HCT116 (cell line): Measurements from ENCODE around the gene CHML.

Experiments used
- CEBPB ChIP-seq: IDR thresholded peaks from 2 replicates; pipeline ENCODE4 v1.6.1; 2012; ENCODE audit warnings: low read depth
- EZH2 ChIP-seq: fragments of 200-600 bp; sonication (generic); IDR thresholded peaks from 2 replicates; pipeline ENCODE4 v1.6.1; 2017; ENCODE audit warnings: antibody characterized with exemption, mixed run types
- EZH2phosphoT487 ChIP-seq: fragments of 200-600 bp; IDR thresholded peaks from 2 replicates; pipeline ENCODE4 v1.6.1; 2018; ENCODE audit warnings: antibody characterized with exemption, borderline replicate concordance
- FOSL1 ChIP-seq: IDR thresholded peaks from 2 replicates; pipeline ENCODE4 v1.6.1; 2012; ENCODE audit warnings: low read depth
- POLR2A ChIP-seq: IDR thresholded peaks from 2 replicates; pipeline ENCODE4 v1.7.0; 2011; ENCODE audit warnings: borderline replicate concordance; ENCODE audit not compliant: insufficient read depth, insufficient read length; ENCODE audit errors: extremely low read depth
- POLR2AphosphoS5 ChIP-seq: IDR thresholded peaks from 2 replicates; pipeline ENCODE4 v1.6.1; 2011; ENCODE audit warnings: mild to moderate bottlenecking, low read depth, low read length, moderate library complexity
- SP1 ChIP-seq: IDR thresholded peaks from 2 replicates; pipeline ENCODE4 v1.6.1; 2012; ENCODE audit warnings: low read depth
- TF ChIP-seq, protein P1 (sequence below), 3 experiments: fragments of 200-600 bp in 1 of 3; sonication (generic) in 1 of 3; IDR thresholded peaks in 2 of 3; conservative IDR thresholded peaks in 1 of 3; 2 replicates each; pipeline ENCODE4 v1.5.1; 2012 to 2017; ENCODE audit warnings: low read depth in 2 of 3, low read length in 2 of 3, antibody characterized with exemption in 1 of 3, borderline replicate concordance in 1 of 3, control low read depth in 1 of 3, mild to moderate bottlenecking in 1 of 3, mixed read lengths in 1 of 3, mixed run types in 1 of 3, moderate library complexity in 1 of 3; ENCODE audit not compliant: insufficient read depth in 1 of 3

DNA sequence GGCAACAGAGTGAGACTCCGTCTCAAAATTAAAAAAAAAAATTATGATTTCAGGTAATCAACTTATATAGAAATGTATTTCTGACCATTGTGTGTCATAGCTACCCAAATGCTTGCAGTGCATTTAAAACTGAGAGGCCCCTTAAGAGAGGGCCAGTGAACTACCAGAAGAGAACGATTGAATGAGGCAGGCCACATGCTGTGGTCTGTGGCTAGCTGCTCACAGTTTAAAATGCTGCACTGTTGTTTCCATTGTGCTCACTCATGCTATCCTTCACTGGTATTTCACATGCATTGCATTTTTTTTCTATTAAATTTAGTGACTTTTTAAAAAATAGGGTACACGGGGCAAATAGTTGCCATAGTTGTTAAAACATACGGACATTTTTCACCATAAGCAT is 26.0 kb downstream of the CHML start:
- TF ChIP-seq CEBPB (no peak), POLR2A (no peak), POLR2AphosphoS5 (no peak), EZH2 (no peak), EZH2phosphoT487 (no peak), SP1 (no peak), FOSL1 (no peak)
- TF ChIP-seq, protein P1, sequence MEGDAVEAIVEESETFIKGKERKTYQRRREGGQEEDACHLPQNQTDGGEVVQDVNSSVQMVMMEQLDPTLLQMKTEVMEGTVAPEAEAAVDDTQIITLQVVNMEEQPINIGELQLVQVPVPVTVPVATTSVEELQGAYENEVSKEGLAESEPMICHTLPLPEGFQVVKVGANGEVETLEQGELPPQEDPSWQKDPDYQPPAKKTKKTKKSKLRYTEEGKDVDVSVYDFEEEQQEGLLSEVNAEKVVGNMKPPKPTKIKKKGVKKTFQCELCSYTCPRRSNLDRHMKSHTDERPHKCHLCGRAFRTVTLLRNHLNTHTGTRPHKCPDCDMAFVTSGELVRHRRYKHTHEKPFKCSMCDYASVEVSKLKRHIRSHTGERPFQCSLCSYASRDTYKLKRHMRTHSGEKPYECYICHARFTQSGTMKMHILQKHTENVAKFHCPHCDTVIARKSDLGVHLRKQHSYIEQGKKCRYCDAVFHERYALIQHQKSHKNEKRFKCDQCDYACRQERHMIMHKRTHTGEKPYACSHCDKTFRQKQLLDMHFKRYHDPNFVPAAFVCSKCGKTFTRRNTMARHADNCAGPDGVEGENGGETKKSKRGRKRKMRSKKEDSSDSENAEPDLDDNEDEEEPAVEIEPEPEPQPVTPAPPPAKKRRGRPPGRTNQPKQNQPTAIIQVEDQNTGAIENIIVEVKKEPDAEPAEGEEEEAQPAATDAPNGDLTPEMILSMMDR (IDR thresholded peaks at IDR 0.05 in 2 of 3, conservative IDR thresholded peaks at IDR 0.05 in 1 of 3; ENCODE audit: borderline replicate concordance in 1 of 3, insufficient read depth in 1 of 3, low read depth in 2 of 3, low read length in 2 of 3): no peak
